ENCODE results near the gene SYNJ1.
"Not testable (repeated sequence)": the region's sequence is repeated elsewhere in the genome, so short reads cannot be mapped to it uniquely, and the experiment has no call there.

SYNJ1 gene

DNA sequence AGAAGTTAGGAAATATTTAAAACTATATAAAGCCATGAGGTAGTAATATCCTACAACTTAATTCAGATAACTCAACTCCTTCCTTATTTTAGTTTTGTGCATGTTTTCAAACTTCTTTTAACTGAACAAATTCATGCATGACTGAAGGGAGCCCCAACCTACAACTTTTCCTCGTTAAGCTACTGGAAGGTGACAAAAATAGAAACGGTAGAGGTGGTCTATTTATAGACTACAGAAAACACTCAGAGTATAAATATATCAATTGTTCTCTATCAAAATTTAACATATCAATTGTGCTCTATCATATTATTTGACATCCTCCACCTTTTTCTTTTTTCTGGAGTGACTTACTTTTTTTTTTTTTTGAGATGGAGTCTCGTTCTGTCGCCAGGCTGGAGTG is 16.8 kb downstream of the SYNJ1 start:
- no peaks in the 10 kb centered on the region for H3K36me3 ChIP-seq (ENCODE audit: insufficient read depth, low read length)
- DNase-seq (ENCODE audit: low read depth, low spot score), result no peak
- no peak overlapping the region for H3K9ac ChIP-seq (ENCODE audit: insufficient read length)
- TF ChIP-seq POLR2AphosphoS5 (IDR thresholded peaks at IDR 0.05; ENCODE audit: borderline replicate concordance, low read depth, low read length) (no peak), EZH2 (IDR thresholded peaks at IDR 0.05) (no peak), FOXP2 (optimal IDR thresholded peaks at IDR 0.05; ENCODE audit: control extremely low read depth, extremely low read length, insufficient read depth) (no peak)
- no peak overlapping the region for H3K4me3 ChIP-seq
- no peaks in the 10 kb centered on the region for H3K9me3 ChIP-seq (ENCODE audit: low read depth, low read length)
- H3K27ac ChIP-seq, result no peak overlapping the region

DNA sequence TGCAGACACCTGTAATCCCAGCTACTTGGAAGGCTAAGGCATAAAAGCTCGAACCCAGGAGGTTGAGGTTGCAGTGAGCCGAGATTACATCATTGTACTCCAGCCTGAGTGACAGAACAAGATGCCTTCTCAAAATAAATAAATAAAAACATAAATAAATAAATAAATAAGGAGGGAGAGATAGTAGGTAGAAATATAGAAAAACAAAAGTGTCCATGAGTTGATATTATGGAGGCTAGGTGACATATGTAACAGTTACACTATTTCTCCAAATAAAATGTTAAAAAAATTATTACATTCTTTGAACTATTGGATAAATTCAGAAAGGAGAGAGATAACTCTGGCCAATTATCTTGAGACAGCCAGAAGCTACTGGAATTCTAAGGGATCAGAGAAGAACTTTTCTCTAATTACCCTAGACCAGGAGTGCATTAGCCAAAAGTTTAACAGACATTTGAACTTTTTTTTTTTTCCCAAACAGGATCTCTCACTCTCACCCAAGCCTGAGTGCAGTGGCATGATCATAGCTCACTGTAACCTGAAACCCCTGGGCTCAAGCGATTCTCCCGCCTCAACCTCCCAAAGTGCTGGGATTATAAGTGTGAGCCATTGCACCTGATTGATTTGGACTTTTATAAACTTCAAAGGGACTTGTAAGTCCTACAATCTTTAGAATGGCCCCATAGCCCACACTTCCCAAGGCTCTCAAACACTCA is 17.6 kb downstream of the SYNJ1 start:
- TF ChIP-seq FOXP2 (optimal IDR thresholded peaks at IDR 0.05; ENCODE audit: control extremely low read depth, extremely low read length, insufficient read depth) (no peak), POLR2AphosphoS5 (IDR thresholded peaks at IDR 0.05; ENCODE audit: borderline replicate concordance, low read depth, low read length) (no peak), EZH2 (IDR thresholded peaks at IDR 0.05) (no peak)
- H3K4me3 ChIP-seq, result no peak overlapping the region
- H3K9ac ChIP-seq (ENCODE audit: insufficient read length), result no peak overlapping the region
- no peak overlapping the region for H3K27ac ChIP-seq
- no peaks in the 10 kb centered on the region for H3K9me3 ChIP-seq (ENCODE audit: low read depth, low read length)
- H3K36me3 ChIP-seq (ENCODE audit: insufficient read depth, low read length), result no peaks in the 10 kb centered on the region
- no peak for DNase-seq (ENCODE audit: low read depth, low spot score)

GRCh38 chr21:32708069-32708468 is 19.7 kb downstream of the SYNJ1 start:
- H3K4me3 ChIP-seq, result no peak overlapping the region
- H3K36me3 ChIP-seq (ENCODE audit: insufficient read depth, low read length), result no peaks in the 10 kb centered on the region
- H3K9ac ChIP-seq (ENCODE audit: insufficient read length), result no peak overlapping the region
- DNase-seq (ENCODE audit: low read depth, low spot score), result no peak
- H3K9me3 ChIP-seq (ENCODE audit: low read depth, low read length), result no peaks in the 10 kb centered on the region
- no peak for TF ChIP-seq EZH2 (IDR thresholded peaks at IDR 0.05)
- TF ChIP-seq FOXP2 (optimal IDR thresholded peaks at IDR 0.05; ENCODE audit: control extremely low read depth, extremely low read length, insufficient read depth), result no peak
- TF ChIP-seq POLR2AphosphoS5 (IDR thresholded peaks at IDR 0.05; ENCODE audit: borderline replicate concordance, low read depth, low read length), result no peak
- no peak overlapping the region for H3K27ac ChIP-seq

- H3K36me3 ChIP-seq (ENCODE audit: insufficient read depth, low read length), result no peaks in the 10 kb centered on the region
- H3K4me3 ChIP-seq, result no peak overlapping the region
- TF ChIP-seq FOXP2 (optimal IDR thresholded peaks at IDR 0.05; ENCODE audit: control extremely low read depth, extremely low read length, insufficient read depth), result no peak
- no peak for TF ChIP-seq POLR2AphosphoS5 (IDR thresholded peaks at IDR 0.05; ENCODE audit: borderline replicate concordance, low read depth, low read length)
- no peak for TF ChIP-seq EZH2 (IDR thresholded peaks at IDR 0.05)
- H3K9ac ChIP-seq (ENCODE audit: insufficient read length), result no peak overlapping the region
- H3K9me3 ChIP-seq (ENCODE audit: low read depth, low read length), result no peaks in the 10 kb centered on the region
- DNase-seq (ENCODE audit: low read depth, low spot score), result no peak
- H3K27ac ChIP-seq, result no peak overlapping the region
Observed at GRCh38 chr21:32705901-32706300, 21.9 kb downstream of the SYNJ1 start.

DNA sequence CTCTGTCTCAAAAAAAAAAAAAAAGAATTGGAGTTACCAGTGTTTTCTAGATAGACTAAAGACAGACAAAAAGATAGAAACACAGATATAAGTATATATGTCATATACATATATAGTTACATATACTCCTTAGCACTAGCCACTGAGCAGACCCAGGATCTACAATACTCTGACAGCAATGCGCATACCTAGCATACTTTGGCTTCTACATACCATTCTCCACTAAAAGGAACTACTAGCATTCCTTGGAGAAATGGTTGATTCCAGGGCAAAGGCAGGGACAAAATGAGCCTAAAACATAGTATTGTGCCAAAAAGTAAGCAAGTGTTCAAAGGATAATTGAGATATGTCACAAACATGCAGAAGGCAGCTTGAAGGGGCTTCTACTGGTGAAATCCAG is 22.7 kb downstream of the SYNJ1 start:
- DNase-seq (ENCODE audit: low read depth, low spot score), result no peak
- Histone ChIP-seq H3K9me3 (ENCODE audit: low read depth, low read length) (no peaks in the 10 kb centered on the region), H3K4me3 (no peak overlapping the region), H3K27ac (no peak overlapping the region), H3K36me3 (ENCODE audit: insufficient read depth, low read length) (no peaks in the 10 kb centered on the region), H3K9ac (ENCODE audit: insufficient read length) (no peak overlapping the region)
- TF ChIP-seq POLR2AphosphoS5 (IDR thresholded peaks at IDR 0.05; ENCODE audit: borderline replicate concordance, low read depth, low read length) (no peak), EZH2 (IDR thresholded peaks at IDR 0.05) (no peak), FOXP2 (optimal IDR thresholded peaks at IDR 0.05; ENCODE audit: control extremely low read depth, extremely low read length, insufficient read depth) (no peak)

DNA sequence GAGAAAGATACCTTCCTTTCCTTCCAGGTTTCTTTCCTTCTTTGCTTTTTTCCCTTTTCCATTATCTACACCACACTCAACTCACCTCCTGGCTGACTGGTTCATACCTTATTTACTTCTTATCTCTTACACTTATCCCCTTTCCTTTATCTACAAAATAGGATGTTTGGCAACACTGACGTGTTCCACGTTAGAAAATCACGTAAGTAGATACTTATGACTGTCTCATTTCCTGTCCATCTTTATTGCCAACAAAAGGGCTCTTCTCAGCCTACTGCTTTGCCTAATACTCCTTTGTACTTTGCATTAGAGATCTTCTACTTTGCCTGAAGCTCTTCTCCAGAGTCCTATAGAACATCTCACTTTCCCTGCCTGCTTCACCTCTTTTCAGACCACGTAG is 25.1 kb downstream of the SYNJ1 start:
- Histone ChIP-seq H3K36me3 (ENCODE audit: insufficient read depth, low read length) (no peaks in the 10 kb centered on the region), H3K4me3 (no peak overlapping the region), H3K9ac (ENCODE audit: insufficient read length) (no peak overlapping the region), H3K27ac (peak overlapping the region; percentile 55; the same call in 1 of the 2 replicates), H3K9me3 (ENCODE audit: low read depth, low read length) (no peaks in the 10 kb centered on the region)
- DNase-seq (ENCODE audit: low read depth, low spot score), result no peak
- TF ChIP-seq EZH2 (IDR thresholded peaks at IDR 0.05), result no peak
- TF ChIP-seq POLR2AphosphoS5 (IDR thresholded peaks at IDR 0.05; ENCODE audit: borderline replicate concordance, low read depth, low read length), result no peak
- TF ChIP-seq FOXP2 (optimal IDR thresholded peaks at IDR 0.05; ENCODE audit: control extremely low read depth, extremely low read length, insufficient read depth), result no peak

DNA sequence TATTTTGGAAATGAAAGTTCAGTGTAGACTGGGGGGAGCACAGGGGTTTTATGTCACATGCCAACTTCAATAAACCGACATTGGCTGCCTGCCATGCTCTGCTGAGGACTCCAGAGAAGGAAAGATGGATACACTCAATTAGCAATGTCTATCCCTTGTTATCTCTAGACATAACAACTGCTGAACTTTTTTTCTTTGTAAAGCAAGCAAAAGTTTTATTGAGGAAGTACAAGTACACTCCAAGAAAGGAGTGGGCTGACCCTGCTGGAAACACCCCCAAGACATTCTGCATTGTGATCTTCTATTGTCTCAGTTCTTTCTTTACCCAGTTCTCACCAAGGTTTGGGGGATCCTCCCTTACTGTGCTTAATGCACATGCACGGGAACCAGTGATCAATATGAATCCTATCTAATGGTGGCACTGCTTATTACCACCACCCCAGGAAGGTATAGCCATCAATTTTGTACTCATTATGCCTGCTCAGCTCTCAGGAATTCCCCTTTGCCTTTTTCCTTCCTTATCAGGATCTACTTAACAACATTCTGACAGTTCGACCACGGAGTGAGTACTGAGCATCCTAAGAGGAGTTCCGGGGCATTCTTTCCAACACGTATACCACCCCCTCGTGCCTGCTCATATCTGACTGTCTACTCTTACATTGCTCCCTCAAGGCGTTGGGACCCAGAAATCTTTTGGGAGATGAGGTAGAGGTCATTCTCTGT is 28.7 kb downstream of the SYNJ1 start:
- H3K27ac ChIP-seq, result no peak overlapping the region
- no peak overlapping the region for H3K4me3 ChIP-seq
- no peak overlapping the region for H3K9ac ChIP-seq (ENCODE audit: insufficient read length)
- no peak for DNase-seq (ENCODE audit: low read depth, low spot score)
- TF ChIP-seq EZH2 (IDR thresholded peaks at IDR 0.05) (no peak), FOXP2 (optimal IDR thresholded peaks at IDR 0.05; ENCODE audit: control extremely low read depth, extremely low read length, insufficient read depth) (no peak), POLR2AphosphoS5 (IDR thresholded peaks at IDR 0.05; ENCODE audit: borderline replicate concordance, low read depth, low read length) (no peak)
- no peaks in the 10 kb centered on the region for H3K9me3 ChIP-seq (ENCODE audit: low read depth, low read length)
- no peaks in the 10 kb centered on the region for H3K36me3 ChIP-seq (ENCODE audit: insufficient read depth, low read length)

DNA sequence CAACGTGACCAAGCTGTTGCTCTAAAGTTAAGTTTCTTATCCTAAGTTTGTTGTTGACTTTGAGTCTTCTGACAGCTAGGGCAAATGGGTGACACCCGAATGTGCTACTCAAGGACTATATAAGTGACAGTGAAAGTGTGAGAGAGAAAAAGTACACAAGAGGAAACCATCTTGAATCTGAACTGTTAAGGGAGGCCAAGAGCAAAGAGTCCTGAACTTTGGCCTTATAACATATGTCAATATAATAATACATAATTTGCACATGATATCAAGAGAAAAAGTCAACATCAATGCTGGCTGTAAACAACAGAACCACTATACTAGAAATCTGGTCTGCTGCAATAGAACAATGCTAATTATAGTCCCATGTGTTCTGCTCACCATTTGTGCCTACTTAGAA is 29.5 kb downstream of the SYNJ1 start:
- H3K9ac ChIP-seq (ENCODE audit: insufficient read length), result no peak overlapping the region
- H3K4me3 ChIP-seq, result no peak overlapping the region
- no peaks in the 10 kb centered on the region for H3K36me3 ChIP-seq (ENCODE audit: insufficient read depth, low read length)
- no peak for TF ChIP-seq EZH2 (IDR thresholded peaks at IDR 0.05)
- no peak for TF ChIP-seq FOXP2 (optimal IDR thresholded peaks at IDR 0.05; ENCODE audit: control extremely low read depth, extremely low read length, insufficient read depth)
- no peak for TF ChIP-seq POLR2AphosphoS5 (IDR thresholded peaks at IDR 0.05; ENCODE audit: borderline replicate concordance, low read depth, low read length)
- no peak overlapping the region for H3K27ac ChIP-seq
- no peak for DNase-seq (ENCODE audit: low read depth, low spot score)
- no peaks in the 10 kb centered on the region for H3K9me3 ChIP-seq (ENCODE audit: low read depth, low read length)

DNA sequence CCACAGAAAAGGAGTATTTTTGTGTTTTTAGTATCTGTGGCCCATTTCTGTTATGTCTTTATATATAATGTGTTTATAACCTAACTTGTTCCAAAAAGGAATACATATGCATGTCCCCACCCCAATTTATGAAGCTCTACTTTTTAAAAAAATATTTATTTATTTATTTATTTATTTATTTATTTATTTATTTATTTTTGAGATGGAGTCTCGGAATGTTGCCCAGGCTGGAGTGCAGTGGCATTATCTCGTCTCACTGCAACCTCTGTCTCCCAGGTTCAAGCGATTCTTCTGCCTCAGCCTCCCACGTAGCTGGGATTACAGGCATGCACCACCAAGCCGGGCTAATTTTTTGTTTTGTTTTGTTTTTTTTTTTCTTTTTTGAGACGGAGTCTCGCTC is 32.3 kb downstream of the SYNJ1 start:
- H3K4me3 ChIP-seq; DNase-seq (ENCODE audit: low read depth, low spot score); H3K36me3 ChIP-seq (ENCODE audit: insufficient read depth, low read length); H3K9me3 ChIP-seq (ENCODE audit: low read depth, low read length); H3K9ac ChIP-seq (ENCODE audit: insufficient read length); H3K27ac ChIP-seq: not testable (repeated sequence)

All from SK-N-MC (cell line).